ENCODE measurements around the gene PRKAR1A.
A peak's percentile ranks its signal among the peaks of the same experiment; 100 is the strongest.

DNA sequence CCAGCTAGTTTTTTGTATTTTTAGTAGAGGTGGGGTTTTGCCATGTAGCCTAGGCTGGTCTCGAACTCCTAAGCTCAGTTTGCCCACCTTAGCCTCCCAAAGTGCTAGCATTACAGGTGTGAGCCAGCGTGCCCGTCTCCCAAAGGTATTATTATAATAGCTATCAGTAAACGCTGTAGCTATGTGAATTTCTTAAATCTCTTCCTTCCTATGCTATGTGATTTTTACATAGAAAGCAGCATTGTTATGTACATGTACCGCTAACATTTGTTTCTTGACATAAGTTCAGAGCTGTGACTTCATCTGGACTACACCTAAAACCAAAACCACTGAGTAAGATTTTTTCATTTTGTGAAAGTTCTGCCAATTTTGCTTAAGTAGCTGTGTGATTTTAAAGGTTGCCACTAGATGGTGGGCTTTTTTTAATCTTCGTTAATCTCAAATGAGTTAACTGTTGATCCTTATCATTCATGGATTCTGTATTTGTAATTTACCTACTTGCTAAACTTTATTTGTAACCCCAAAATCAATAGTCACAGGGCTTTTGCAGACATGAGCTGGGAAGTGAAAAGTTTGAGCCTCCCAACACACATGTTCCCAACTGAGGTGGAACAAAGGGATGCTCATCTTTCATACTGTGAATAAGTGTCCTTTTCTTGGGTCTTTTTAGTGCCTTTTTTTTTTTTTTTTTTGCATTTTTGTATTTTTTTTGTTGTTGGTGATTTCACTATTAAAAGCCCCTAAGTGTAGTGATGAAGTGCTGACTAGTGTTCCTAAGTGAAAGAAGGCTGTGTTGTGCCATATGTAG lies 21.9 kb downstream of the PRKAR1A start:
- TF ChIP-seq, protein P1, sequence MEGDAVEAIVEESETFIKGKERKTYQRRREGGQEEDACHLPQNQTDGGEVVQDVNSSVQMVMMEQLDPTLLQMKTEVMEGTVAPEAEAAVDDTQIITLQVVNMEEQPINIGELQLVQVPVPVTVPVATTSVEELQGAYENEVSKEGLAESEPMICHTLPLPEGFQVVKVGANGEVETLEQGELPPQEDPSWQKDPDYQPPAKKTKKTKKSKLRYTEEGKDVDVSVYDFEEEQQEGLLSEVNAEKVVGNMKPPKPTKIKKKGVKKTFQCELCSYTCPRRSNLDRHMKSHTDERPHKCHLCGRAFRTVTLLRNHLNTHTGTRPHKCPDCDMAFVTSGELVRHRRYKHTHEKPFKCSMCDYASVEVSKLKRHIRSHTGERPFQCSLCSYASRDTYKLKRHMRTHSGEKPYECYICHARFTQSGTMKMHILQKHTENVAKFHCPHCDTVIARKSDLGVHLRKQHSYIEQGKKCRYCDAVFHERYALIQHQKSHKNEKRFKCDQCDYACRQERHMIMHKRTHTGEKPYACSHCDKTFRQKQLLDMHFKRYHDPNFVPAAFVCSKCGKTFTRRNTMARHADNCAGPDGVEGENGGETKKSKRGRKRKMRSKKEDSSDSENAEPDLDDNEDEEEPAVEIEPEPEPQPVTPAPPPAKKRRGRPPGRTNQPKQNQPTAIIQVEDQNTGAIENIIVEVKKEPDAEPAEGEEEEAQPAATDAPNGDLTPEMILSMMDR (IDR thresholded peaks at IDR 0.05): peak in 1 of 3 donors; percentile 20
- TF ChIP-seq EP300 (IDR thresholded peaks at IDR 0.05): no peak
